ENCODE data around the gene ADGRD2. TPM values are rescaled to one million over a fixed set of nuclear protein-coding genes. Genes with fewer than 3 reads are reported as not detected.

The ADGRD2 gene
- total RNA-seq, 1 experiment from 2014 or later, result not detected

GRCh38 chr9:124472770-124473169, 22.5 kb downstream of the ADGRD2 start:
- Histone ChIP-seq H3K9me3 (no peaks in the 10 kb centered on the region), H3K36me3 (ENCODE audit: control insufficient read depth, insufficient read depth, low read length) (no peaks in the 10 kb centered on the region), H3K4me3 (ENCODE audit: low read depth, low read length) (no peak overlapping the region), H3K4me1 (peaks cover 5% of the 10 kb centered on the region; the same call in 1 of the 2 replicates), H3K27me3 (replicated peaks; ENCODE audit: control insufficient read depth, insufficient read depth, low read length) (no peaks in the 10 kb centered on the region)
- Mint-ChIP-seq H3K36me3 (ENCODE audit: insufficient read depth, unreplicated experiment) (no peaks in the 10 kb centered on the region), H3K4me3 (ENCODE audit: unreplicated experiment) (no peak overlapping the region), H3K27ac (ENCODE audit: unreplicated experiment) (no peak overlapping the region), H3K4me1 (ENCODE audit: low read depth, unreplicated experiment) (no peaks in the 10 kb centered on the region), H3K9me3 (ENCODE audit: unreplicated experiment) (no peaks in the 10 kb centered on the region), H3K27me3 (ENCODE audit: insufficient read depth, unreplicated experiment) (peaks cover 4% of the 10 kb centered on the region)
- BruUV-seq (replicated peaks), result no TSS peak
- no peak for TF ChIP-seq CTCF (IDR thresholded peaks at IDR 0.05; ENCODE audit: insufficient read depth in 1 of 2, low read depth in 1 of 2, low read length in 1 of 2, severe bottlenecking in 1 of 2, unreplicated experiment in 1 of 2)
- POLR2A ChIA-PET, result interaction anchor here (0.6 kb wide), 1 partner anchor 51 kb away, joined by 3 read pairs; no protein-coding TSS in a partner anchor
- CTCF ChIA-PET, result no interaction called here
- intact Hi-C loops (cut with micrococcal nuclease; ENCODE audit: unreplicated experiment), result no loop called here
- DNase-seq, result no peak

GRCh38 chr9:124473310-124473709, 23.1 kb downstream of the ADGRD2 start:
- Mint-ChIP-seq H3K27me3 (ENCODE audit: insufficient read depth, unreplicated experiment) (peaks cover 4% of the 10 kb centered on the region), H3K4me3 (ENCODE audit: unreplicated experiment) (no peak overlapping the region), H3K9me3 (ENCODE audit: unreplicated experiment) (no peaks in the 10 kb centered on the region), H3K4me1 (ENCODE audit: low read depth, unreplicated experiment) (no peaks in the 10 kb centered on the region), H3K36me3 (ENCODE audit: insufficient read depth, unreplicated experiment) (no peaks in the 10 kb centered on the region), H3K27ac (ENCODE audit: unreplicated experiment) (no peak overlapping the region)
- H3K27me3 ChIP-seq (replicated peaks; ENCODE audit: control insufficient read depth, insufficient read depth, low read length), result no peaks in the 10 kb centered on the region
- H3K4me1 ChIP-seq, result peaks cover 5% of the 10 kb centered on the region; the same call in 1 of the 2 replicates
- BruUV-seq (replicated peaks), result no TSS peak
- H3K9me3 ChIP-seq, result no peaks in the 10 kb centered on the region
- ChIA-PET CTCF (no interaction called here), POLR2A (no interaction called here)
- DNase-seq, result no peak
- H3K36me3 ChIP-seq (ENCODE audit: control insufficient read depth, insufficient read depth, low read length), result no peaks in the 10 kb centered on the region
- no peak overlapping the region for H3K4me3 ChIP-seq (ENCODE audit: low read depth, low read length)
- no peak for TF ChIP-seq CTCF (IDR thresholded peaks at IDR 0.05; ENCODE audit: insufficient read depth in 1 of 2, low read depth in 1 of 2, low read length in 1 of 2, severe bottlenecking in 1 of 2, unreplicated experiment in 1 of 2)
- intact Hi-C loops (cut with micrococcal nuclease; ENCODE audit: unreplicated experiment), result no loop called here

- H3K27me3 ChIP-seq (replicated peaks; ENCODE audit: control insufficient read depth, insufficient read depth, low read length), result no peaks in the 10 kb centered on the region
- POLR2A ChIA-PET, result no interaction called here
- no peak overlapping the region for H3K4me3 ChIP-seq (ENCODE audit: low read depth, low read length)
- no TSS peak for BruUV-seq (replicated peaks)
- no peaks in the 10 kb centered on the region for H3K9me3 Mint-ChIP-seq (ENCODE audit: unreplicated experiment)
- H3K9me3 ChIP-seq, result no peaks in the 10 kb centered on the region
- H3K4me1 ChIP-seq, result peaks cover 5% of the 10 kb centered on the region; the same call in 1 of the 2 replicates
- no peak for DNase-seq
- H3K4me1 Mint-ChIP-seq (ENCODE audit: low read depth, unreplicated experiment), result no peaks in the 10 kb centered on the region
- H3K27me3 Mint-ChIP-seq (ENCODE audit: insufficient read depth, unreplicated experiment), result peaks cover 4% of the 10 kb centered on the region
- no peak for TF ChIP-seq CTCF (IDR thresholded peaks at IDR 0.05; ENCODE audit: insufficient read depth in 1 of 2, low read depth in 1 of 2, low read length in 1 of 2, severe bottlenecking in 1 of 2, unreplicated experiment in 1 of 2)
- H3K36me3 Mint-ChIP-seq (ENCODE audit: insufficient read depth, unreplicated experiment), result no peaks in the 10 kb centered on the region
- no peak overlapping the region for H3K4me3 Mint-ChIP-seq (ENCODE audit: unreplicated experiment)
- intact Hi-C loops (cut with micrococcal nuclease; ENCODE audit: unreplicated experiment), result no loop called here
- H3K36me3 ChIP-seq (ENCODE audit: control insufficient read depth, insufficient read depth, low read length), result no peaks in the 10 kb centered on the region
- H3K27ac Mint-ChIP-seq (ENCODE audit: unreplicated experiment), result no peak overlapping the region
- CTCF ChIA-PET, result interaction anchor here (0.6 to 0.8 kb wide), 3 partner anchors 22 to 927 kb away, joined by 3 read pairs; no protein-coding TSS in a partner anchor
Observed at GRCh38 chr9:124474151-124474550, 23.9 kb downstream of the ADGRD2 start.
